ENCODE data around the gene AKIRIN1. TPM values are rescaled to one million over a fixed set of nuclear protein-coding genes. Genes with fewer than 3 reads are reported as not detected.

Gene AKIRIN1
- total and polyA plus RNA-seq, 10 of the 15 experiments (the other 5 are each of a cell fraction or from before 2014, with no cell fraction given), result 7.5 to 72.3 (median 50.4) TPM

GRCh38 chr1:39026051-39026865, 35.2 kb downstream of the AKIRIN1 start, which contains the start of gene NDUFS5 (continued):
- no peak for TF ChIP-seq CEBPZ (IDR thresholded peaks at IDR 0.05; ENCODE audit: low read depth, low read length)
- TF ChIP-seq PML (IDR thresholded peaks at IDR 0.05; ENCODE audit: low read length), result peak; percentile 88
- TF ChIP-seq RB1 (IDR thresholded peaks at IDR 0.05; ENCODE audit: borderline replicate concordance), result peak; percentile 34; the same call in 1 of the 2 replicates
- TF ChIP-seq SUPT20H (IDR thresholded peaks at IDR 0.05; ENCODE audit: borderline replicate concordance, control insufficient read depth, low read depth, low read length), result no peak
- 0 out of 2 replicates have a peak, but pooled peaks have one; percentile 16 for TF ChIP-seq ESRRA (IDR thresholded peaks at IDR 0.05; ENCODE audit: low read length)
- no peak for TF ChIP-seq TARDBP (IDR thresholded peaks at IDR 0.05; ENCODE audit: borderline replicate concordance)
- peak; percentile 98 for TF ChIP-seq POLR2AphosphoS5 (IDR thresholded peaks at IDR 0.05; ENCODE audit: low read length)
- TF ChIP-seq ETV6 (conservative IDR thresholded peaks at IDR 0.05 in 1 of 2, IDR thresholded peaks at IDR 0.05 in 1 of 2; ENCODE audit: borderline replicate concordance in 1 of 2, low read depth in 1 of 2), result no peak
- TF ChIP-seq PAX5 (IDR thresholded peaks at IDR 0.05; ENCODE audit: borderline replicate concordance, low read depth, low read length), result peak; percentile 93
- no peak for TF ChIP-seq ZBTB4 (CRISPR knock-in tag; IDR thresholded peaks at IDR 0.05)
- TF ChIP-seq NR2C2 (IDR thresholded peaks at IDR 0.05; ENCODE audit: borderline replicate concordance, control insufficient read depth, insufficient read length, low read depth), result no peak
- TF ChIP-seq SPI1 (IDR thresholded peaks at IDR 0.05; ENCODE audit: borderline replicate concordance, insufficient read depth, low read depth, low read length), result no peak
- no peak; the same call in 1 of the 2 replicates for TF ChIP-seq ZNF217 (IDR thresholded peaks at IDR 0.05)
- peak; percentile 58; the same call in 1 of the 2 replicates for TF ChIP-seq SIN3A (IDR thresholded peaks at IDR 0.05; ENCODE audit: low read depth, low read length)
- peak; percentile 64 for TF ChIP-seq SMAD1 (IDR thresholded peaks at IDR 0.05; ENCODE audit: low read depth, partially characterized antibody)
- no peak for TF ChIP-seq ZBTB11 (CRISPR knock-in tag; IDR thresholded peaks at IDR 0.05)
- no peak for TF ChIP-seq RAD21 (IDR thresholded peaks at IDR 0.05; ENCODE audit: insufficient read depth, low read depth, low read length)
